Ishikawa (cell line): ENCODE results near the gene NOX4.

ENCODE experiments used
- CEBPB ChIP-seq: IDR thresholded peaks from 2 replicates; pipeline ENCODE4 v1.6.1; 2012
- CREB1 ChIP-seq: IDR thresholded peaks from 2 replicates; pipeline ENCODE4 v1.6.1; 2012; ENCODE audit warnings: low read depth
- EGR1 ChIP-seq: IDR thresholded peaks from 2 replicates; pipeline ENCODE4 v1.6.1; 2012
- EP300 ChIP-seq: IDR thresholded peaks from 2 replicates; pipeline ENCODE4 v1.6.1; 2012; ENCODE audit warnings: borderline replicate concordance
- FOXM1 ChIP-seq: IDR thresholded peaks from 2 replicates; pipeline ENCODE4 v1.6.1; 2012; ENCODE audit warnings: low read depth, borderline replicate concordance
- NFIC ChIP-seq: IDR thresholded peaks from 2 replicates; pipeline ENCODE4 v1.6.1; 2012
- RAD21 ChIP-seq: IDR thresholded peaks from 2 replicates; pipeline ENCODE4 v1.6.1; 2012; ENCODE audit warnings: low read depth
- TAF1 ChIP-seq: IDR thresholded peaks from 2 replicates; pipeline ENCODE4 v1.6.1; 2012; ENCODE audit warnings: low read depth, mild to moderate bottlenecking
- TCF12 ChIP-seq: IDR thresholded peaks from 2 replicates; pipeline ENCODE4 v1.6.1; 2012; ENCODE audit warnings: low read depth
- TEAD4 ChIP-seq: IDR thresholded peaks from 2 replicates; pipeline ENCODE4 v1.6.1; 2012
- USF1 ChIP-seq: IDR thresholded peaks from 2 replicates; pipeline ENCODE4 v1.6.1; 2012
- YY1 ChIP-seq: IDR thresholded peaks from 2 replicates; pipeline ENCODE4 v1.6.1; 2012; ENCODE audit warnings: low read depth
- ZBTB7A ChIP-seq: IDR thresholded peaks from 2 replicates; pipeline ENCODE4 v1.6.1; 2012; ENCODE audit warnings: low read depth
- TF ChIP-seq, protein P1 (sequence below): IDR thresholded peaks from 2 replicates; pipeline ENCODE4 v1.6.1; 2012; ENCODE audit warnings: low read depth, mild to moderate bottlenecking
- TF ChIP-seq, protein P2 (sequence below): IDR thresholded peaks from 2 replicates; pipeline ENCODE4 v1.6.1; 2012

The NOX4 gene

DNA sequence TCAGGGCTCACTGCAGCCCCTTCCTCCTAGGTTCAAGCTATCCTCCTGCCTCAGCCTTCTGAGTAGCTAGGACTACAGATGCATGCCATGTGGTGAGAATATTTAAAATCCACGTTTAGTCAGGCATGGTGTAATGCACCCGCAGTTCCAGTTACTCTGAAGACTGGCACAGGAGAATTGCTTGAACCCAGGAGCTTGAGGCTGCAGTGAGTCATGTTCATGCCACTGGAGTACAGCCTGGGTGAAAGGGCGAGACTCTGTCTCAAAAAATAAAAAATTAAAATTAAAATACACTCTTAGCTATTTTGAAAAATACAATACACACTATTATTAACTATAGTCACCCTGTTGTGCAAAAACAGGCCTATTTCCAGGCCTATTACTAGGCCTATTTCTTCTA is 38.4 kb downstream of the NOX4 start:
- TF ChIP-seq, protein P1, sequence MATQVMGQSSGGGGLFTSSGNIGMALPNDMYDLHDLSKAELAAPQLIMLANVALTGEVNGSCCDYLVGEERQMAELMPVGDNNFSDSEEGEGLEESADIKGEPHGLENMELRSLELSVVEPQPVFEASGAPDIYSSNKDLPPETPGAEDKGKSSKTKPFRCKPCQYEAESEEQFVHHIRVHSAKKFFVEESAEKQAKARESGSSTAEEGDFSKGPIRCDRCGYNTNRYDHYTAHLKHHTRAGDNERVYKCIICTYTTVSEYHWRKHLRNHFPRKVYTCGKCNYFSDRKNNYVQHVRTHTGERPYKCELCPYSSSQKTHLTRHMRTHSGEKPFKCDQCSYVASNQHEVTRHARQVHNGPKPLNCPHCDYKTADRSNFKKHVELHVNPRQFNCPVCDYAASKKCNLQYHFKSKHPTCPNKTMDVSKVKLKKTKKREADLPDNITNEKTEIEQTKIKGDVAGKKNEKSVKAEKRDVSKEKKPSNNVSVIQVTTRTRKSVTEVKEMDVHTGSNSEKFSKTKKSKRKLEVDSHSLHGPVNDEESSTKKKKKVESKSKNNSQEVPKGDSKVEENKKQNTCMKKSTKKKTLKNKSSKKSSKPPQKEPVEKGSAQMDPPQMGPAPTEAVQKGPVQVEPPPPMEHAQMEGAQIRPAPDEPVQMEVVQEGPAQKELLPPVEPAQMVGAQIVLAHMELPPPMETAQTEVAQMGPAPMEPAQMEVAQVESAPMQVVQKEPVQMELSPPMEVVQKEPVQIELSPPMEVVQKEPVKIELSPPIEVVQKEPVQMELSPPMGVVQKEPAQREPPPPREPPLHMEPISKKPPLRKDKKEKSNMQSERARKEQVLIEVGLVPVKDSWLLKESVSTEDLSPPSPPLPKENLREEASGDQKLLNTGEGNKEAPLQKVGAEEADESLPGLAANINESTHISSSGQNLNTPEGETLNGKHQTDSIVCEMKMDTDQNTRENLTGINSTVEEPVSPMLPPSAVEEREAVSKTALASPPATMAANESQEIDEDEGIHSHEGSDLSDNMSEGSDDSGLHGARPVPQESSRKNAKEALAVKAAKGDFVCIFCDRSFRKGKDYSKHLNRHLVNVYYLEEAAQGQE = no peak
- TF ChIP-seq, protein P2, sequence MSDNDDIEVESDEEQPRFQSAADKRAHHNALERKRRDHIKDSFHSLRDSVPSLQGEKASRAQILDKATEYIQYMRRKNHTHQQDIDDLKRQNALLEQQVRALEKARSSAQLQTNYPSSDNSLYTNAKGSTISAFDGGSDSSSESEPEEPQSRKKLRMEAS = no peak
- TF ChIP-seq RAD21 = no peak
- no peak for TF ChIP-seq TEAD4
- no peak for TF ChIP-seq EP300
- no peak for TF ChIP-seq EGR1
- no peak for TF ChIP-seq ZBTB7A
- no peak for TF ChIP-seq NFIC
- no peak for TF ChIP-seq USF1
- TF ChIP-seq CEBPB = no peak
- no peak for TF ChIP-seq FOXM1

DNA sequence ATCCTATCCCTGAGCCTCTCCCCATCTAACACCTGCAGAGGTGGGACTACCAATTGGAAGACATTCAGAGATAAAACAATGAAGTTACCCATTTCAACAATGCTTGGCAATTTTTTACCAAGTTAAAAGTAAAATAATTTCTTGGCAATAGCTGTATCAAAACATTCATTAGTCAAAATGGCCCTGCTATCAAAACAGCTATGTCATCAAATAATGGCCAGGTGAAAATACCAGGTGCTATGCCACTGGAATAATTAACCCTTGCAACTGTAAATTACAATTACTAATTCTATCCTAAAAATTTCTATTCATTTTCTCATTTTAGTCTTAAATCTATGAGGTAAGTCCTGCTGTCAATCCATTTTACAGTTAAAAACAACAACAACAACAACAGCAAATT is 43.3 kb downstream of the NOX4 start:
- TF ChIP-seq TEAD4 (no peak), NFIC (no peak), CREB1 (no peak), ZBTB7A (no peak), EGR1 (no peak), YY1 (no peak), TCF12 (no peak), TAF1 (no peak), CEBPB (no peak), RAD21 (no peak), USF1 (no peak), EP300 (no peak), FOXM1 (no peak)
- TF ChIP-seq, protein P2 = no peak
- TF ChIP-seq, protein P1 = no peak

GRCh38 chr11:89443361-89444322 is 47.5 kb downstream of the NOX4 start:
- no peak for TF ChIP-seq TCF12
- TF ChIP-seq, protein P2 = 0 out of 2 replicates have a peak, but pooled peaks have one; percentile 24

DNA sequence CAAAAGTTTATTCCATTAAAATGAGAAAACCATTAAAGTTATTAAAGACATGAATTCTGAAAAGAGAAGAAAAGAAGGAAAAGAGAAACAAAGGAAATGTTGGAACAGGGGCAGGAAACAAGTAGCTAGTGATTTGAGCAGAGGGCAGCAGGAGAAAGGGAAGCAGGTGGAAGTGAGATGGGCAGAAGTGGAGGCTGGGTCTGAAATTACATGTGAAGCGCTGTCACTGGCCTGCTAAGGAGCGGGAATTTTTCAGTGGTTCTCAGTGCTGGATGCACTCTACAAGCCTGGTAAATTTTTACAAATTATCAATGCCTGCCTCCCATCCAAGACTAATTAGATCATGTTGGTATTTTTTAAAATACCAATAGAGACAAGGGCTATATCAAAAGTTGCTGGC is 48.4 kb downstream of the NOX4 start:
- TF ChIP-seq, protein P1 = no peak
- no peak for TF ChIP-seq ZBTB7A
- no peak for TF ChIP-seq NFIC
- TF ChIP-seq USF1 = no peak
- TF ChIP-seq CEBPB = no peak
- no peak for TF ChIP-seq FOXM1
- no peak for TF ChIP-seq EP300
- no peak for TF ChIP-seq TEAD4
- TF ChIP-seq, protein P2 = no peak
- no peak for TF ChIP-seq CREB1
- no peak for TF ChIP-seq YY1
- no peak for TF ChIP-seq EGR1
- TF ChIP-seq TCF12 = no peak
- TF ChIP-seq TAF1 = no peak
- TF ChIP-seq RAD21 = no peak
